ENCODE results near the gene WHRN.

The WHRN gene

GRCh38 chr9:114369216-114370130 lies 135.8 kb downstream of the WHRN start:
- no peak for DNase-seq (ENCODE audit: low read depth in 4 of 4, low spot score in 1 of 4)

GRCh38 chr9:114367772-114368569 lies 137.3 kb downstream of the WHRN start:
- DNase-seq (ENCODE audit: low read depth in 4 of 4, low spot score in 1 of 4): no peak

GRCh38 chr9:114367366-114367765 lies 137.9 kb downstream of the WHRN start:
- DNase-seq (ENCODE audit: low read depth in 4 of 4, low spot score in 1 of 4): no peak

GRCh38 chr9:114366334-114367128 lies 138.7 kb downstream of the WHRN start:
- no peak for DNase-seq (ENCODE audit: low read depth in 4 of 4, low spot score in 1 of 4)

GRCh38 chr9:114365194-114365593 lies 140.1 kb downstream of the WHRN start:
- no peak for DNase-seq (ENCODE audit: low read depth in 4 of 4, low spot score in 1 of 4)

GRCh38 chr9:114364134-114365041 lies 140.9 kb downstream of the WHRN start:
- DNase-seq (ENCODE audit: low read depth in 4 of 4, low spot score in 1 of 4): no peak

- no peak for DNase-seq (ENCODE audit: low read depth in 4 of 4, low spot score in 1 of 4)
Measured at GRCh38 chr9:114363424-114363823, 141.8 kb downstream of the WHRN start.

GRCh38 chr9:114362394-114362793 lies 142.9 kb downstream of the WHRN start:
- no peak for DNase-seq (ENCODE audit: low read depth in 4 of 4, low spot score in 1 of 4)

- no peak for DNase-seq (ENCODE audit: low read depth in 4 of 4, low spot score in 1 of 4)
Measured at GRCh38 chr9:114361542-114361941, 143.7 kb downstream of the WHRN start.

GRCh38 chr9:114359801-114360200 lies 145.5 kb downstream of the WHRN start:
- no peak for DNase-seq (ENCODE audit: low read depth in 4 of 4, low spot score in 1 of 4)

GRCh38 chr9:114357911-114358328 lies 147.4 kb downstream of the WHRN start:
- no peak for DNase-seq (ENCODE audit: low read depth in 4 of 4, low spot score in 1 of 4)

GRCh38 chr9:114357360-114357759 lies 147.9 kb downstream of the WHRN start:
- no peak for DNase-seq (ENCODE audit: low read depth in 4 of 4, low spot score in 1 of 4)

- DNase-seq (ENCODE audit: low read depth in 4 of 4, low spot score in 1 of 4): no peak
Measured at GRCh38 chr9:114356792-114357191, 148.5 kb downstream of the WHRN start.

- no peak for DNase-seq (ENCODE audit: low read depth in 4 of 4, low spot score in 1 of 4)
Measured at GRCh38 chr9:114355821-114356220, 149.5 kb downstream of the WHRN start.
